MCF 10A (cell line): ENCODE measurements around the gene TUBAL3. TPM values are rescaled to one million over a fixed set of nuclear protein-coding genes. Genes with fewer than 3 reads are reported as not detected.

Source experiments
- BruUV-seq: library from RNA; stranded (reverse); fragments of 400-500 nt; replicated peaks from 2 replicates; lab custom pipeline; 2021; lab: Mats Ljungman, UMichigan
- CTCF ChIA-PET: fragments of 300-600 bp; sonication (Branson Sonifier 250); formaldehyde crosslinking; extraction: SDS; loops from one replicate; lab custom pipeline; 2021; ENCODE audit warnings: antibody characterized with exemption, inconsistent platforms; lab: Yijun Ruan, JAX
- POLR2A ChIA-PET: fragments of 300-600, 350-650 bp; sonication (Branson Sonifier 250); formaldehyde crosslinking; extraction: SDS; loops from one replicate; lab custom pipeline; 2020; ENCODE audit warnings: antibody characterized with exemption, inconsistent platforms; lab: Yijun Ruan, JAX
- DNase-seq: peaks from one replicate; pipeline ENCODE4 v3.0.0-alpha.2; 2018; ENCODE audit not compliant: unreplicated experiment
- H3K27ac Mint-ChIP-seq: one replicate; pipeline ENCODE4 v1.8.0; 2022; ENCODE audit warnings: mild to moderate bottlenecking, low read depth, mixed read lengths; ENCODE audit not compliant: unreplicated experiment
- H3K27me3 Mint-ChIP-seq: one replicate; pipeline ENCODE4 v1.8.0; 2022; ENCODE audit warnings: mixed read lengths; ENCODE audit not compliant: insufficient read depth, unreplicated experiment
- H3K36me3 Mint-ChIP-seq: one replicate; pipeline ENCODE4 v1.8.0; 2022; ENCODE audit warnings: mild to moderate bottlenecking, moderate library complexity, mixed read lengths; ENCODE audit not compliant: insufficient read depth, unreplicated experiment
- H3K4me1 Mint-ChIP-seq: one replicate; pipeline ENCODE4 v1.8.0; 2022; ENCODE audit warnings: mixed read lengths; ENCODE audit not compliant: insufficient read depth, unreplicated experiment
- H3K4me3 Mint-ChIP-seq: one replicate; pipeline ENCODE4 v1.8.0; 2022; ENCODE audit warnings: mild to moderate bottlenecking, moderate library complexity, mixed read lengths; ENCODE audit not compliant: unreplicated experiment
- H3K9me3 Mint-ChIP-seq: one replicate; pipeline ENCODE4 v1.8.0; 2022; ENCODE audit warnings: mixed read lengths; ENCODE audit not compliant: unreplicated experiment
- intact Hi-C: fragments of 100-400 bp; cut with micrococcal nuclease; formaldehyde crosslinking; loops from 2 replicates; pipeline ENCODE4 v1.14.1; 2022
- total RNA-seq: library from RNA; stranded (reverse); gene quantifications from 2 replicates; pipeline ENCODE4 v1.2.3, GENCODE V29; 2022
- TF ChIP-seq, protein P1 (sequence below): fragments of 200-600 bp; IDR thresholded peaks from one replicate; pipeline ENCODE4 v1.8.0; 2022; ENCODE audit warnings: antibody characterized with exemption, mild to moderate bottlenecking; ENCODE audit not compliant: unreplicated experiment

Gene TUBAL3
- total RNA-seq, 1 experiment from 2014 or later: 0.44 TPM

DNA sequence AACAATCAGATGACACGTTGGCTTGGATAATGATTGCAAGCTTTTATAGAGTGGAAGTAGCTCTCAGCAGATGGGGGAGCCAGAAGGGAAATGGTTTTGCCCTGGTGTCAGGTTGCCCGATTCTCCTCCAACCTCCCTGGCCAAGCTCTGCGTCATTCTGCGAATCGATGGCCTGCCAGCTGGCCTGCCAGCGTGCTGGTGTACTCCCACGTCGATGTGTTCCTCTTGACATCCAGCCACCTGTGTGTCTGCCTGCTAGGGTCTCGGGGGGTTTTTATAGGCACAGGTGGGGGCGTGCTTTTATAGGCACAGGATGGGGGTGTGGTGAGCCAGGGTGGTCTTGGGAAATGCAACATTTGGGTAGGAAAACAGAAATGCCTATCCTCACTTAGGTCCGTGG lies 12.4 kb upstream of the TUBAL3 start:
- TF ChIP-seq, protein P1, sequence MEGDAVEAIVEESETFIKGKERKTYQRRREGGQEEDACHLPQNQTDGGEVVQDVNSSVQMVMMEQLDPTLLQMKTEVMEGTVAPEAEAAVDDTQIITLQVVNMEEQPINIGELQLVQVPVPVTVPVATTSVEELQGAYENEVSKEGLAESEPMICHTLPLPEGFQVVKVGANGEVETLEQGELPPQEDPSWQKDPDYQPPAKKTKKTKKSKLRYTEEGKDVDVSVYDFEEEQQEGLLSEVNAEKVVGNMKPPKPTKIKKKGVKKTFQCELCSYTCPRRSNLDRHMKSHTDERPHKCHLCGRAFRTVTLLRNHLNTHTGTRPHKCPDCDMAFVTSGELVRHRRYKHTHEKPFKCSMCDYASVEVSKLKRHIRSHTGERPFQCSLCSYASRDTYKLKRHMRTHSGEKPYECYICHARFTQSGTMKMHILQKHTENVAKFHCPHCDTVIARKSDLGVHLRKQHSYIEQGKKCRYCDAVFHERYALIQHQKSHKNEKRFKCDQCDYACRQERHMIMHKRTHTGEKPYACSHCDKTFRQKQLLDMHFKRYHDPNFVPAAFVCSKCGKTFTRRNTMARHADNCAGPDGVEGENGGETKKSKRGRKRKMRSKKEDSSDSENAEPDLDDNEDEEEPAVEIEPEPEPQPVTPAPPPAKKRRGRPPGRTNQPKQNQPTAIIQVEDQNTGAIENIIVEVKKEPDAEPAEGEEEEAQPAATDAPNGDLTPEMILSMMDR: no peak
- POLR2A ChIA-PET: interaction anchor here (0.6 to 2.1 kb wide), 2 partner anchors 9 to 30 kb away, joined by 4 to 8 read pairs; no protein-coding TSS in a partner anchor
- Mint-ChIP-seq H3K4me3 (no peak overlapping the region), H3K9me3 (peaks cover 25% of the 10 kb centered on the region), H3K4me1 (no peaks in the 10 kb centered on the region), H3K27me3 (no peaks in the 10 kb centered on the region), H3K36me3 (no peaks in the 10 kb centered on the region), H3K27ac (no peak overlapping the region)
- DNase-seq: no peak
- CTCF ChIA-PET: interaction anchor here (1.1 kb wide), 1 partner anchor 567 kb away, joined by 5 read pairs; no protein-coding TSS in a partner anchor
- intact Hi-C loops: no loop called here
- BruUV-seq: no TSS peak

DNA sequence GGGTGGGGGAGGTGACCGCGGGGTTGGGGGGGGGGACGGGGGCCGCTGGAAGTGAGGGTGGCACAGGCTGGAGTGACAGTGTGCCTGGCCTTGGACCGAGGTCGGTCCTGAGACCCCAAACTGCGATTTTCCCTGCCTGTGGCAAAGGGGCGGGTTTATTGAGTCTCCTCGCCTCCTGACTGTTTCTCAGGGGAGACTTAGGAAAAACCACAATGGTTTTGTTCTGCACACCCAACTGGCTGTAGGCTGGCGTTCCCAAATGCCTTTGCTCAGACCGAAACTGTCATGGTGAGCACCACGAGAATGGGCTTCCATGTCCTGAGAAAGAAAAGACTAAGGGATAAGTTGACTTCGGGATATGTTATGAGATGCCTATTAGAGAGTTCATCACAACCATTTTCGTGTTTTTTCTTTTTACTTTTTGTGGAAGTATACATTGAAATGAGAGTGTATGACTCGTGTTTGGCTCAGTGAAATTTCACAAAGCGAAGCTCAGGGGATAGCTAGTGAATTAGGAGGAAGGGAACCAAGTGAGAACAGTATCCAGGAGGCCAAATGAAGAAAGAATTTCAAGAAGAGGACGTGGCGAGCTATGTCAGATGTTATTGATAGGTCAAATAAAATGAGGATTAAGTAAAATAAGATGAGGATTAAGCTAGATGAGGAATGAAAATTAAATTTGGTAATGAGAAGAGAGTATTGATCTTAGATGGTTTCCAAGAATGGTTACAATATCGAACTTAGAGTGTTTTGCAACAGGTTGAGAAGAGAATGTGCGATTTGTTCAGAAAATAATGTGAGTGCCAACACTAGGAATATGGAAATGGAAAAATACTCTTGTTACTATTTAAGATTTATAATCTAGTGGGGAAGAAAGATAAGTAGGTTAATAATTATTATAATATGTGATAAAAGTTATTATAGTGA lies 8.6 kb upstream of the TUBAL3 start:
- Mint-ChIP-seq H3K27ac (no peak overlapping the region), H3K4me3 (no peak overlapping the region), H3K27me3 (no peaks in the 10 kb centered on the region), H3K36me3 (no peaks in the 10 kb centered on the region), H3K4me1 (no peaks in the 10 kb centered on the region), H3K9me3 (peaks cover 3% of the 10 kb centered on the region)
- ChIA-PET CTCF (interaction anchor here (0.6 to 1.5 kb wide), 6 partner anchors 10 to 566 kb away, joined by 3 to 9 read pairs (median 3); no protein-coding TSS in a partner anchor), POLR2A (interaction anchor here (0.6 to 6.2 kb wide), 9 partner anchors 8 to 1438 kb away, joined by 3 to 54 read pairs (median 4); partner anchors contain the start of gene GDI2)
- BruUV-seq: TSS peak; percentile 44
- TF ChIP-seq, protein P1: no peak
- peak; percentile 71 for DNase-seq
- intact Hi-C loops: no loop called here

DNA sequence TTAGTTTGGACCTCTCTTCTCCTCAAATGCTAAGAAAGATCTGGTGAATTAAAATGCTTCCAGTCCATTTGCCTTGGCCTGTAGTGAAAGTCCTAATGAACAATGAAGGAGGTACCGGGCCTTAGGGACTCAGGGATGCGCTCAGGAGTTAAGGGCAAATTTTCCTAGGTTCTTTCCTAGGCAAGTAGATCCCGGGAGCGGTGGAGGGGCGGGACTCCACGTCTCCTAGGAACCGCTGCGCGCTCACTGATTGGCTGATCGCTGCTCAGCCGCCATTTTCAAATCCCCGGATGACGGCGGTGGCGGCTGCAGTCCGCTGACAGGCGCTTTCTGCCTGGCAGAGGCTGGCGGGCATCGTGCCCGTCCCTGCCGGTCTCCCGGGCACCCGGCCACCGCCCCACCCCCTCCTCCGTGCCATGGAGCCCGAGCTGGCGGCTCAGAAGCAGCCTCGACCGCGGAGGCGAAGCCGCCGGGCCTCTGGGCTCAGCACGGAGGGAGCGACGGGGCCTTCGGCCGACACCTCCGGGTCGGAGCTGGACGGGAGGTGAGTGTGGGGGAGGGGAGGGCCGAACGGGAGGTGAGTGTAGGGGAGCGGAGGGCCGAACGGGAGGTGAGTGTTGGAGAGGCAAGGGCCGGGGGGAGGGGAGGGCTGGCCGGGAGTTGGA lies 7.8 kb upstream of the TUBAL3 start, which contains the start of gene NET1:
NET1 (plus strand) TSS at position 281 of the 665 bp plus-strand sequence; CDS start at position 417, 136 bp downstream.
- H3K27ac Mint-ChIP-seq: no peak within 1 kb of the TSS

More for the DNA sequence above, 7.8 kb upstream of the TUBAL3 start, which contains the start of gene NET1:
- BruUV-seq: no TSS peak
- POLR2A ChIA-PET: interaction anchor here (0.6 to 6.2 kb wide), 4 partner anchors 9 to 401 kb away, joined by 4 to 54 read pairs (median 6); partner anchors contain the start of gene GDI2
- DNase-seq: peak; percentile 91
- no peaks in the 10 kb centered on the region for H3K36me3 Mint-ChIP-seq
- H3K27me3 Mint-ChIP-seq: no peaks in the 10 kb centered on the region
- intact Hi-C loops: no loop called here
- H3K9me3 Mint-ChIP-seq: no peaks in the 10 kb centered on the region
- TF ChIP-seq, protein P1: no peak
- CTCF ChIA-PET: interaction anchor here (1.5 kb wide), 1 partner anchor 22 kb away, joined by 9 read pairs; no protein-coding TSS in a partner anchor
- no peak within 1 kb of the TSS for H3K4me3 Mint-ChIP-seq
- no peaks in the 10 kb centered on the region for H3K4me1 Mint-ChIP-seq
